GM23338 (cell line): ENCODE measurements around the gene SPOUT1. TPM values are rescaled to one million over a fixed set of nuclear protein-coding genes. Genes with fewer than 3 reads are reported as not detected.

Experiments
- ATAC-seq: fragments of 200-7000 bp; cut with Tn5 transposase; 3 replicates; pipeline ENCODE4 v1.9.1; 2020
- DNase-seq: peaks from one replicate; pipeline ENCODE4 v3.0.0-alpha.2; 2015; ENCODE audit warnings: low spot score
- H2AFZ ChIP-seq: fragments of 200-600 bp; sonication (generic); 2 replicates; pipeline ENCODE4 v1.8.0; 2016; ENCODE audit warnings: antibody characterized with exemption, mild to moderate bottlenecking, moderate library complexity
- H3F3A ChIP-seq: fragments of 200-600 bp; sonication (generic); replicated peaks from 2 replicates; pipeline ENCODE4 v1.8.0; 2017; ENCODE audit warnings: antibody characterized with exemption, mixed run types, low read depth
- H3K27ac ChIP-seq: fragments of 200-600 bp; sonication (generic); 2 replicates; pipeline ENCODE4 v1.6.1; 2016; ENCODE audit warnings: low read depth
- H3K27me3 ChIP-seq: fragments of 200-600 bp; sonication (generic); 2 replicates; pipeline ENCODE4 v1.8.0; 2016; ENCODE audit warnings: mild to moderate bottlenecking, mixed run types, moderate library complexity; ENCODE audit not compliant: insufficient read depth
- H3K36me3 ChIP-seq: fragments of 200-600 bp; sonication (generic); 2 replicates; pipeline ENCODE4 v1.8.0; 2016; ENCODE audit warnings: mild to moderate bottlenecking; ENCODE audit not compliant: insufficient read depth
- H3K4me1 ChIP-seq: fragments of 200-600 bp; sonication (generic); 2 replicates; pipeline ENCODE4 v1.8.0; 2016; ENCODE audit warnings: mild to moderate bottlenecking, moderate library complexity; ENCODE audit not compliant: insufficient read depth
- H3K4me2 ChIP-seq: fragments of 200-600 bp; sonication (generic); 2 replicates; pipeline ENCODE4 v1.7.1; 2017; ENCODE audit warnings: mixed run types
- H3K4me3 ChIP-seq: fragments of 200-600 bp; sonication (generic); 2 replicates; pipeline ENCODE4 v1.6.1; 2016; ENCODE audit warnings: mixed run types
- H3K79me2 ChIP-seq: fragments of 200-600 bp; sonication (generic); replicated peaks from 2 replicates; pipeline ENCODE4 v1.8.0; 2017; ENCODE audit warnings: mild to moderate bottlenecking; ENCODE audit not compliant: insufficient read depth
- H3K9me2 ChIP-seq: fragments of 200-600 bp; sonication (generic); 2 replicates; pipeline ENCODE4 v1.8.0; 2017; ENCODE audit not compliant: insufficient read depth
- H4K20me1 ChIP-seq: fragments of 200-600 bp; sonication (generic); replicated peaks from 2 replicates; pipeline ENCODE4 v1.8.0; 2017; ENCODE audit warnings: mild to moderate bottlenecking; ENCODE audit not compliant: insufficient read depth
- H3K27ac Mint-ChIP-seq: 2 replicates; pipeline ENCODE4 v1.8.0; 2020; ENCODE audit warnings: inconsistent platforms, mild to moderate bottlenecking, moderate library complexity, mixed read lengths
- H3K27me3 Mint-ChIP-seq: 3 replicates; pipeline ENCODE4 v1.8.0; 2022; ENCODE audit warnings: low read depth, mild to moderate bottlenecking, moderate library complexity, mixed read lengths, inconsistent platforms; ENCODE audit not compliant: insufficient read depth, poor library complexity
- H3K36me3 Mint-ChIP-seq: 3 replicates; pipeline ENCODE4 v1.8.0; 2021; ENCODE audit warnings: low read depth, mild to moderate bottlenecking, inconsistent platforms, moderate library complexity, mixed read lengths
- H3K4me1 Mint-ChIP-seq: 3 replicates; pipeline ENCODE4 v1.8.0; 2020; ENCODE audit warnings: mild to moderate bottlenecking, inconsistent platforms, mixed read lengths
- H3K4me3 Mint-ChIP-seq: 3 replicates; pipeline ENCODE4 v1.8.0; 2021; ENCODE audit warnings: moderate library complexity, mild to moderate bottlenecking, inconsistent platforms, mixed read lengths
- H3K9me3 Mint-ChIP-seq: 3 replicates; pipeline ENCODE4 v1.8.0; 2020; ENCODE audit warnings: moderate library complexity, mild to moderate bottlenecking, inconsistent platforms, mixed read lengths
- CTCF ChIP-seq, 2 experiments: fragments of 200-600 bp in 1 of 2; sonication (generic) in 1 of 2; conservative IDR thresholded peaks; 2 replicates each; pipeline versions ENCODE4 v1.5.1 to v1.6.1; 2016 to 2017; ENCODE audit warnings: antibody characterized with exemption in 2 of 2, low read depth in 2 of 2, mild to moderate bottlenecking in 2 of 2, moderate library complexity in 1 of 2
- ETS1 ChIP-seq: IDR thresholded peaks from 2 replicates; pipeline ENCODE4 v1.6.1; 2016; ENCODE audit warnings: antibody characterized with exemption
- POLR2AphosphoS5 ChIP-seq: IDR thresholded peaks from 2 replicates; pipeline ENCODE4 v1.6.1; 2016; ENCODE audit warnings: antibody characterized with exemption, low read depth
- ZNF331 ChIP-seq: fragments of 250-450 bp; sonication (Bioruptor Pico); IDR thresholded peaks from 2 replicates; pipeline ENCODE4 v1.5.0; 2020; ENCODE audit warnings: low read depth, mild to moderate bottlenecking, moderate library complexity
- ZNF462 ChIP-seq: fragments of 250-450 bp; sonication (Bioruptor Pico); IDR thresholded peaks from 2 replicates; pipeline ENCODE4 v1.5.0; 2020; ENCODE audit warnings: mild to moderate bottlenecking, moderate library complexity
- polyA plus RNA-seq: library from polyadenylated mRNA; unstranded; fragments of >200 nt; fragmentation: Nextera tagmentation; extraction: Ambion mirVana; gene quantifications from 2 replicates; pipeline ENCODE4 v1.2.1, GENCODE V29; 2016
- total RNA-seq: library from RNA; depleted of rRNA; stranded (reverse); fragments of >200 nt; shearing (Covaris generic); gene quantifications from 2 replicates; pipeline ENCODE4 v1.2.3, GENCODE V29; 2014

The SPOUT1 gene
- total and polyA plus RNA-seq, 2 experiments from 2014 or later: 28.5 to 50.9 TPM

GRCh38 chr9:128821584-128822406, 7.8 kb downstream of the SPOUT1 start:
- no peaks in the 10 kb centered on the region for H3K9me3 Mint-ChIP-seq
- H3K27ac ChIP-seq: no peak overlapping the region
- no peaks in the 10 kb centered on the region; the same call in 1 of the 2 replicates for H3K27me3 ChIP-seq
- no peaks in the 10 kb centered on the region for H3K79me2 ChIP-seq
- no peak overlapping the region for H3K4me2 ChIP-seq
- no peak overlapping the region for H3K27ac Mint-ChIP-seq
- H3K4me1 Mint-ChIP-seq: peaks cover 12% of the 10 kb centered on the region; the same call in 2 of the 3 replicates
- peaks cover 48% of the 10 kb centered on the region for H3K36me3 Mint-ChIP-seq
- peaks cover 6% of the 10 kb centered on the region for H3F3A ChIP-seq
- no peak overlapping the region; the same call in 2 of the 3 replicates for H3K4me3 Mint-ChIP-seq
- no peak overlapping the region for H2AFZ ChIP-seq
- H3K4me1 ChIP-seq: no peaks in the 10 kb centered on the region; the same call in 1 of the 2 replicates
- H3K4me3 ChIP-seq: no peak overlapping the region
- TF ChIP-seq POLR2AphosphoS5 (peak; percentile 17; the same call in 1 of the 2 replicates), ZNF331 (no peak)
- H3K9me2 ChIP-seq: no peaks in the 10 kb centered on the region
- peaks cover 14% of the 10 kb centered on the region; the same call in 1 of the 2 replicates for H3K36me3 ChIP-seq
- peaks cover 31% of the 10 kb centered on the region for H3K27me3 Mint-ChIP-seq
- ATAC-seq (no peak), DNase-seq (no peak)
- peaks cover 19% of the 10 kb centered on the region for H4K20me1 ChIP-seq

- DNase-seq (no peak), ATAC-seq (no peak)
- Histone ChIP-seq H3K27ac (no peak overlapping the region), H3K36me3 (peaks cover 13% of the 10 kb centered on the region; the same call in 1 of the 2 replicates), H3K4me3 (no peak overlapping the region), H3K4me2 (no peak overlapping the region), H3K27me3 (no peaks in the 10 kb centered on the region; the same call in 1 of the 2 replicates), H3F3A (peaks cover 6% of the 10 kb centered on the region), H4K20me1 (peaks cover 15% of the 10 kb centered on the region), H2AFZ (no peak overlapping the region), H3K4me1 (no peaks in the 10 kb centered on the region; the same call in 1 of the 2 replicates), H3K9me2 (no peaks in the 10 kb centered on the region), H3K79me2 (no peaks in the 10 kb centered on the region)
- H3K36me3 Mint-ChIP-seq: peaks cover 39% of the 10 kb centered on the region
- TF ChIP-seq ZNF331 (no peak), ZNF462 (CRISPR knock-in tag) (no peak), ETS1 (no peak), CTCF (conservative IDR thresholded peaks at IDR 0.05; ENCODE audit: low read depth in 2 of 2) (no peak)
- peaks cover 31% of the 10 kb centered on the region for H3K27me3 Mint-ChIP-seq
- H3K4me3 Mint-ChIP-seq: no peak overlapping the region; the same call in 2 of the 3 replicates
- no peaks in the 10 kb centered on the region for H3K9me3 Mint-ChIP-seq
- H3K4me1 Mint-ChIP-seq: peaks cover 12% of the 10 kb centered on the region; the same call in 2 of the 3 replicates
- H3K27ac Mint-ChIP-seq: 0 out of 2 replicates have a peak overlapping the region, but pooled peaks have one; percentile 44
These were observed 8.7 kb downstream of the SPOUT1 start for GRCh38 chr9:128820665-128821583.
